Measurements from ENCODE around the gene AFMID.

- TF ChIP-seq, protein P1, sequence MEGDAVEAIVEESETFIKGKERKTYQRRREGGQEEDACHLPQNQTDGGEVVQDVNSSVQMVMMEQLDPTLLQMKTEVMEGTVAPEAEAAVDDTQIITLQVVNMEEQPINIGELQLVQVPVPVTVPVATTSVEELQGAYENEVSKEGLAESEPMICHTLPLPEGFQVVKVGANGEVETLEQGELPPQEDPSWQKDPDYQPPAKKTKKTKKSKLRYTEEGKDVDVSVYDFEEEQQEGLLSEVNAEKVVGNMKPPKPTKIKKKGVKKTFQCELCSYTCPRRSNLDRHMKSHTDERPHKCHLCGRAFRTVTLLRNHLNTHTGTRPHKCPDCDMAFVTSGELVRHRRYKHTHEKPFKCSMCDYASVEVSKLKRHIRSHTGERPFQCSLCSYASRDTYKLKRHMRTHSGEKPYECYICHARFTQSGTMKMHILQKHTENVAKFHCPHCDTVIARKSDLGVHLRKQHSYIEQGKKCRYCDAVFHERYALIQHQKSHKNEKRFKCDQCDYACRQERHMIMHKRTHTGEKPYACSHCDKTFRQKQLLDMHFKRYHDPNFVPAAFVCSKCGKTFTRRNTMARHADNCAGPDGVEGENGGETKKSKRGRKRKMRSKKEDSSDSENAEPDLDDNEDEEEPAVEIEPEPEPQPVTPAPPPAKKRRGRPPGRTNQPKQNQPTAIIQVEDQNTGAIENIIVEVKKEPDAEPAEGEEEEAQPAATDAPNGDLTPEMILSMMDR (IDR thresholded peaks at IDR 0.05; ENCODE audit: poor library complexity): no peak
- no peak for TF ChIP-seq EZH2phosphoT487 (IDR thresholded peaks at IDR 0.05; ENCODE audit: low read depth, severe bottlenecking, unreplicated experiment)
These were observed 69.8 kb downstream of the AFMID start for GRCh38 chr17:78256707-78257591.
